ENCODE data around the gene ATP5PB.

ATP5PB gene, protein sequence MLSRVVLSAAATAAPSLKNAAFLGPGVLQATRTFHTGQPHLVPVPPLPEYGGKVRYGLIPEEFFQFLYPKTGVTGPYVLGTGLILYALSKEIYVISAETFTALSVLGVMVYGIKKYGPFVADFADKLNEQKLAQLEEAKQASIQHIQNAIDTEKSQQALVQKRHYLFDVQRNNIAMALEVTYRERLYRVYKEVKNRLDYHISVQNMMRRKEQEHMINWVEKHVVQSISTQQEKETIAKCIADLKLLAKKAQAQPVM

DNA sequence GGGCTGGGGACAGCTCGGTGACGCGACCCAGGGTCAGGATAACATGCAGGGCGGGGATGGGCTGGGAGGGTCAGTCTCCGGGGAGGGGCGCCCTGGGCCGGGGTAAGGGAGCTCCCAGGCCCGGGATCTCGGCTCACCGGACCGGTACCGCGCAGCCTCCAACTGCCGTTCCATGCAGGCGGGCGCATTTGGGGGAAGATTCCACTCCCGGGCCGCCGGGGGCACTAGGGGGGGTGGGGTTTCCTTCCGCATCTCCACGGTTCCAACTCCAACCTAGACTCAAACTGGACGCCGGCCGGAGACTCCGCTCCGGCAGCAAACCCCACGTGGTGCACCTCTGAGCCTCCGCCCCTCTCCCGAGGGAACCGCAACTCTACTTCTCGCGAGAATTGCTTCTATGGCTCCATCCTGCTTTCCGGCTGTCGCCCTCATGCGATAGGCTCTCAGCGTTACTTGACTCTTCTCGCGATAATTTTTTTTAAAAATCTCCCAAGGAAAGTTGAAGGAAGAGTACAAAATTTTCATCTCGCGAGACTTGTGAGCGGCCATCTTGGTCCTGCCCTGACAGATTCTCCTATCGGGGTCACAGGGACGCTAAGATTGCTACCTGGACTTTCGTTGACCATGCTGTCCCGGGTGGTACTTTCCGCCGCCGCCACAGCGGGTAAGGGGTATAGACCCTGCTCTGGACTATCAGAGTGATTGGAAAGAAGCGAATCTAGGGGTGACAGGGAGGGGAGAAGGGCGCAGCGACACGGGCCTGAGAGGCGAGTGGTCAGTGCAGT is at the start of gene ATP5PB, which contains the start of gene WDR77:
Gene ATP5PB, plus strand, starts transcription at position 547 of the 785 bp plus-strand sequence. Its CDS starts 78 bp downstream, at position 625.
Gene WDR77, minus strand, starts transcription at position 339 of the 785 bp plus-strand sequence. Its CDS starts 87 bp downstream, at position 252.
- DNase-seq = peak; percentile 85

DNA sequence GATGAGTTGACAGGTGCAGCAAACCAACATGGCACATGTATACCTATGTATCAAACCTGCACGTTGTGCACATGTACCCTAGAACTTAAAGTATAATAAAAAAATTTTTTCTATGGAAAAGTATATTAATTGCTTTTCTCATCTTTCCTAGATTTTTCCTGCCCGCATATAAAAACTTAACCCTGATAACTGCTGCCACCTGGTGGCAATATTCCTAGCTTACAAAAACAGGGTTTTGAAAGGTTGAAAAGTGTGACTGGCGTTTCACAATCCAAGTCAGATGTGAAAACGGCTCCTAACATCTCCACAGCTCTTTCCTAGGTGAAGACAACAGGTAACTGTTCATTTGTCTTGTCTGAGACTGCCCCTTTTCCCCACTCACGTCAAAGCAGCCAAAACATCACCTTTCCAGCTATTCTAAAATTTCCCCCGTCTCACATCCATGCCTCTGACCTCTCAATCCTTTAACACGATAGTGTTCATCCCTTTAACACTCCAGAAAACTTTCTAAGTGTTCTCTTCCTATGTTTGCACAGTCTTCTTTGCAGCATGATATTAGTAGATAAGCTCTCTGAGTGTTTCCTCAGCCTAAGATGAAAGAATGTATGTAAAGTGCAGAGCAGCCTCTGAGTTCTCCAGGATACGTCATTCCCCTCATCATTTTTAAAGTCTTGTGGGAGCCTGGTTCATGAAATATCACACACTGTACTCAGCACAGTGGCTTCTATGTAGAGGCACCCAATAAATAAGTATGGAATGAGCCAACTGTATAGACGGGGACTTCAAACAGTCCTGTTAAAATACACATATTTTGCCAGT is 49.3 kb upstream of the ATP5PB start:
- DNase-seq = no peak

DNA sequence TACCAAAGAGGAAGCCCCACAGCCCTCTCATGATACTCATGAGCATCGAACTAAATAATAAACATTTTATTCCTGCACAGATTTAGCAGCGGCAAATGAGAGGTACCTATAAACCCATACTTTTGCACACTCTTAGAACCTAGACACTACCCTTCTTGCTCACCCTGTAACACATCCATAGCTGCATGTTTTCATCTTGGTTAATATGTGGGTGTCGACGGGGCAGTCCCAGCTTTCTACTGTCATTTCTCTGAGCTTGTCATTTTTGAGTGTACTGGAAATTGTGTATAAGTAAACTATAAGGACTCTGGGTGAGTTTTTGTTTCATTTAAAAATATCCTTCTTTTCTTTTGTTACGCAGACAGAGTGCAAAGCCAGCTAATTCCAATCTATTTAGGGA is 47.2 kb upstream of the ATP5PB start:
- DNase-seq = no peak

DNA sequence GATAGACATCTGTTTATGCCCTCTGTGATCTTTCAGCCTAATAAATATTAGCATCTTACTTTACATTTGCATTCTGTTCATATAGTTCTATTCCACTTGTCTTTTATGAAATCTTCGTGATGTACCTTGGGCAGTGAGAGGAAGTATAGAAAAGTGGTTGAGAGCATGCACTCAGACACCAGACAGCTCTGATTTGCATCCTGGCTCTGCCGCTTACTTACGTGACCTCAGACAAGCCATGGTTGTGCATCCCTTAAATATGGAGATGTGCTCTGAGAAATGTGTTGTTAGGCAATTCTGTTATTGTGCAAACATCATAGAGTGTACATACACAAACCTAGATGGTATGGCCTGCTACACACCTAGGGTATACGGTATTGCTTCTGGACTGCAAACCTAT is 44.7 kb upstream of the ATP5PB start:
- DNase-seq = no peak

DNA sequence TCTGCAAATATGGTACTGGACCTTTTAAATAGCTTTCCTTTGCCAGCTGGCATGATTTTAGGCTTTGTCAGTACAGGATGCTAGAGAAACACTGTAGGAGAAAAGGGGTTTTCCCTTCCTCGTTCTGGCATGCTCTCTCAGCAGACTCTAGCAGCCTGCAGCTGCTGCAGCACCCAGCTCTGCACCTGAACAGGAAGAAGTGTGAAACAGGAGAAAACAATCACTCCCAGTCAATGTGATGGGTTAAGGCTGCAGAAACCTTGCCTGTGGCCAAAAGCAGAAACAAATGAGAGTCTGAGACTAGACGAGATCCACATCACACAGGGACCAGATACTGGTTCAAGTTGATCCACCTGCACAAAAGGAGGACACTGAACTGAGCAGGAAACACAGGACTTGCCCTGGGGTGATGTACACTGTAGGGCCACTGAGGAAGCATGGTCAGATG is 42.9 kb upstream of the ATP5PB start:
- DNase-seq = peak; percentile 42

DNA sequence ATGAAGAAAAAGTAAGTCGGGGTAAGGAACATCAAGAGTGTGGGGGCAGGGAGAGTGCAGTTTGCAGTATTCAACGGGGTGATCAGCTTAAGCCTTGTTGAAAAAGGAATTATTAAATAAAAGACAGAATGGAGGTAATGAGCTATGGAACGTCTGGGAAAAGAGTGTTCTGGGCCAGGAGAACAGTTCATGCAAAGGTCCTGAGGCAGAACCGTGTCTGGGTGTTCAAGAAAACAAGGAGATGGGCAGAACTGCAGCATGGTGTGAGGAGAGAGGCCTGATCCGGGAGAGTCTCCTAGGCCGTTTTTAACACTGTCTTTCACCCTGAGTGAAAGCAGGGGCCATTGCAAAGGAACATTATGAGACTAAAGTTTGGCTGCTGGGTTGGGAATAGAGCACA is 42.0 kb upstream of the ATP5PB start:
- DNase-seq = no peak

DNA sequence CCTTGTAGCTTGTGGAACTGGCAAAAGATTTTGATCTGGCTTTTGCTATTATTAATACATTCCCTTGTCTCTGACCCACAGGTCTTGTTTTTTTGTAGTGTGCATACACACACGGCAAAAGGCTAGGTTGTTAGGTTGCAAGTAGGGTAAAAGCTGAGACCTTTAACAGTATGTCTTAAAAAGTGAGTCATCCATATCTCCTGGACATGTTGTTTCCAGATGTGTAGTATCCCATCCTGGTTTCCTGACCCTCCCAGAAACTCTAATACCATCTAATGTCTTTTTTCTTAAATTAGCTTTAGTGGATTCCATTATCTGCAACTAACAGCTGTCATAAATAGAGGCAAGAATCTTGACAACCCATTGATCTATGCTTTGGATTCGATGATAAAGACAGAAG is 36.4 kb upstream of the ATP5PB start:
- no peak for DNase-seq

DNA sequence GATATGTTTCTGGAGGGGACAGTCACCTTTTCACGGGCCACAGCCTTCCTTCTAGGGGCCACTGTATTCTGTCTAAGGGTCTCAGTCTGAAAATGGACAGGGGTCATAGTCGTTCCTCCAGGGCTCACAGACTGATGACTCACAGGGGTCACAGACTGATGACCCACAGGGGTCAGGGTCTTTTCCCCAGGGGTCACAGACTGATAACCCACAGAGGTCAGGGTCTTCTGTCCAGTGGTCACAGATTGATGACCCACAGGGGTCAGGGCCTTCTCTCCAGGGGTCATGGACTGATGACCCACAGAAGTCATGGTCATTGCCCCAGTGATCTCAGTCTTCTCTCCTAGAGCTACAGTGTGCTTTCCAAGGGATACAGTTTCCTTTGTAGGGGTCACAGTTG is 34.5 kb upstream of the ATP5PB start:
- no peak for DNase-seq

DNA sequence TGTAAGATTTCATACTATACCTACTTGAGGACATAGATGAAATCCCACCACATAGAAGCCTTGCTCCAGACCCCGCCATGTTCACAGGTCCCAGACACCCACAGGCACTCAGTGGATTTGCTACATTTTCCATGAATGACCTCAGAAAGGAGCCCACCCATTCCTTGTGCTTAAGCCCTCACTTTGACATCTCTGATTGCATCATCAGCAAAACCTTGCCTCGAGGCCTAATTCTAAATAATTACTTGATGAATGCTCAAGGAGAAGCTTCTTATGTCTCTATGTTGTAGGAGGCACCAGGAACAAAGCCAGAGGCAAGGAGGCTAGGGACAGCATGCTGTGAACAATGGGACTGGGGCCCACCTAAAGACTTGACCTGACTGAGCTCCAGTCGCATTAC is 33.8 kb upstream of the ATP5PB start:
- DNase-seq = no peak

DNA sequence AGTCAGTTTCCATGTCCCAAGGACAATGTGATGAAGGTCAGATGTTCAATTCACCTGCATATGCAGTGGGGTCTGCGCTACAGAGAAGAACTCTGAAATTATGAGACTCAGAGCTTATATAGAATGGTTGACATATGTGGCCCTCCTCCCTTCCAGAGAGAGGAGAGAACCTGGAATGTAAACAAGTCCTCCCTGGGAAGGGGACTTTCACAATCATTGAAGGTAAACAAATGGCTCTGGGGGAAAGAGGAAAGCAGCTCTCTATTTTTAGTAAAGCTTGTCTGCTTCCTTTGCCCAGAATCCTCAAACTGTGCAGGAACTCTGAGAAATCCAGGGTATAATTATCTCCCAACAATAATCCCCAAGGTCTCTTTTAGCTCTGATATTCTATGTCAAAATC is 31.5 kb upstream of the ATP5PB start:
- no peak for DNase-seq

DNA sequence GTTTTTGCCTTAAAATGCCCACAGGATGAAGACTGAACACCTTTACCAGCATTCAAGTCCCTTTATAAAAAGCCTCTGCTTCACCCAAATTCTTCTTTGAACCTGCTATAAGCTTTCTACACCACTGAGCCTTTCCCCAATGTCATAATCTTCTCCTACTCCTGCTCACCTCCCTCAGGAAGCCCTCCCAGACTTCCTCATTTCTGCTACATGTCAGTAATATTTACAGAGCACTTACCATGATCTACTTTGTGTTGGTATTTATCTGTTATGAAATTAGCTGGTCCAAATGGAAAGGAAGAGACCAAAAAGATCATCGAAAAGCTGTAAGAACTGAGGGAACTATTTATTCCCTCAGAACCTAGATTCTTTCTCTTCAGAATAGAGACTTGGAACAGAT is 30.2 kb upstream of the ATP5PB start:
- DNase-seq = no peak

DNA sequence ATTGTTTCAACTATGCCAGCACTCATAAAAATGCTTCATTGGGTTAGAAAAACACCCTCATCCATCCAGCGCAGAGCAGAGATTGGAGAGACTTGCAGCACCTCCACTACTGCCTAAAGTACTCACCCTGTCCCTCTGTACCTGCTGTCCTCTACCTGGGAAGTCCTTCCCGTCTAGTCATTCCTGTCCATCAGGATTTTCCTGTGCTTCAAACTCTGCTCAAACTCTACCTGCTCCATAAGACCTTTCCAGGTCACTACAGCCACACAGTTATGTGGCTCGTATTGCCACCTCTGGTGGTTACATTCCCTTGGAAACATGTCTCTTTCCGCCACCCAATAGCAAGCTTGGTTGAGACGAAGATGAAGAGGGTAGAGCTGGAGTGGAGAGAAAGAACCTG is 28.9 kb upstream of the ATP5PB start:
- DNase-seq = no peak

DNA sequence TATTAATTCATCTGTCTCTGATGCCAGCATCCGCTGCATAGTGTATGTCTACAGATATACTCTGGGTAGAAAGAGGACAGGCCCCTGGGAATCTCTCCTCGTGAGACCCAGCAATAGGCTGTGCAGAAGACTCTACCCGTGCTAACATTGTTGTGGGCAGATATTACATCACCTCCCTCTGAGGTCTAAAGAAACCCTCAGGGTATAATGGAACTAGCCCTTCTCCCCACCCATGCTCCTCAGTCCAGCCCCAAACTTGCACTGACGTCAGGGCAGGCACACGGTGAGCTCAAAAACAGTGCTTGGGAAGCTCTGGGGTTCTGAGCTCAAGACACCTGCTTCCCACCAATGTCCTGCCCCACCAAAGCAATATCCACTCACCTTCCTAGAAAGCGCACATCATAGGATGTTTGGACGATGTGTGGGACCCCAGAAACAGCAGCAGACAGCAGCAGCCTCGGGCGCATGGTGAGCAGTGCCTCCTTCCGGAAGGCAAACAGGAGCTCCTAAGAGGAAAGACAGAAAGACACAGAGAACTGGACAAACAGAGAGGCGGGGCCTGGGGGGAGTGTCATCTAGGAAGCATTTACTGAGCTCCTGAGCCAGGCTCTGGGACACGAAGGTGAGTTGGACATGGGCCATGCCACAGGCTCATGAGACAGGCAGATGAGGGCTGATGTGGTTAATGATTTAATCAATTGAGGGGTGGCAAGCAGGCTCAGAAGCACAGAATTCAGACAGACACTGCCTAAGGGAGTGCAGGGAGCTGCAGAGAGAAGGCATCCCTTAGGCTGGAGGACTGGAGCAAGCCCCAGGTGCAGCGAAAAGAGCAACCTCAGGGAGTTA is 26.5 kb upstream of the ATP5PB start:
- DNase-seq = no peak

DNA sequence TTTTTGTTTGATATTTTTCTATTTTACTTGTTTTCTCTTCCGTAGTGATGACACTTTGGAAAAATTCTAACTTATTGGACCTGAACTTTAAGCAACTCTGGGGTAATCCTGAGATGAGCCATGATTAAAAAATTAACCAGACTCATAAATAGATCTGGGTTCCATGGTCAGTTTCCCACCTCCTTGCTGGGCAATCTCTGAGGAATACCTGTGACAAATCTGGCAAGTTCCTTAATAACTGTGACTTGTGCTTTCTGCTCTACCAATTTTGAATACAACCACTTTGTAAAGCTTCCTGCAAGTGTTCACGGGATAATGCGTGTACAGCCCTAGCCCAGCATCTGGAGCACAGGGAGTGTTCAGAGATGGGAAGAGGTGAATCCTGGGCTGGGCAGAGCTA is 25.0 kb upstream of the ATP5PB start:
- no peak for DNase-seq

DNA sequence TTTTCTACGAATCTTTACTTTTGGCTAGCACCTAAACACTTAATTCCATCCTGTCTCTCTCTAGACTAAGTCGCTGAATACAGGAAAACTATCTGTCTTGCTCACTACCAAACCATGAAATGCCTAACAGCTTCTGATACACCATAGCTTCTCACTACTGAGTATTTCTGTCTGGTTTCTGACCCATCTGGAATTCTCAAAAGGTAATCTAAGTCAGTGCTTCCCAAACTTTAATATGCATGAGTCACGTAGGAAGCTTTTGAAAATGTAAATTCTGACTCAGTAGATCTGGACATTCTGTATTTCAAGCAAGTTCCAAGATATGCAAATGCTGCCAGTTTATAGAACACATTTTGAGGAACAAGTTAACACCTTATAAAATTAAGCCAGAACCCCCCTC is 12.5 kb upstream of the ATP5PB start:
- no peak for DNase-seq

DNA sequence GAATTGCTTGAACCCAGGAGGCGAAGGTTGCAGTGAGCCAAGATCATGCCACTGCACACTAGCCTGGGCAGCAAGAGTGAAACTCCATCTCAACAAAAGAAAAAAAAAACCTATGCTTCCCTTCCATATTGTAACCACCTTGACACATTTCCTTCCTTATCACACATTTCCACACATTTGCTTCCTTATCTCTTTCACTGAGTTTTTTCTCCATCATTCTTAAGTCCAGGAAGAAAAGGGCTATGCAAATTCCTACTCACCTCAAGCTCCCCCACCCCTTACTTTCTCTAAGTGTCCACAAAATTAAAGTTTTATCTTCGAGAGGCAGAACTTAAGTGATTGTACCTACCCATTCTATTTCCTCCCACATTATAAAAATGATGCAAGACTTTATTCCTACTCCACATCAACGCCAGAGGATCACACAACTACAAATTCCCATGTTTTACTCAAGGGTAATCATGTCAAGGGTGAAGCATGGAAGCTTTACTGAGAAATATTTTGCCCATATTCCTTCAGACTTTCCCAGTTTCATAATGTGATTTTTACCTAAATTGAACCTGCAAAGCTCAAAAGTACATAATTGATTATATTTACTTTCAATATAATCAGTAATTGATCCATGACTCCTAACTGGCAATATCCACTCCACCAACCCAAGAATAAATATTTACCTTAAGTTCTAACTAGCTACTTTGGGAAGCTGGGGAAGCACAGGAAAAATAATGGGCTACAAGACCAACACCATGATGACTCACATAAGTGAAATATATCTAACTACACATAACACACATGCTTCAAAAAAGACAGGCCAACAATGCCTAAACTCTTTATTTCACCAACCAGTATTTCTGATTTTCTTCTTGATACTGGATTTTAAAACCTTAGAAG is 9.6 kb upstream of the ATP5PB start:
- DNase-seq = no peak

DNA sequence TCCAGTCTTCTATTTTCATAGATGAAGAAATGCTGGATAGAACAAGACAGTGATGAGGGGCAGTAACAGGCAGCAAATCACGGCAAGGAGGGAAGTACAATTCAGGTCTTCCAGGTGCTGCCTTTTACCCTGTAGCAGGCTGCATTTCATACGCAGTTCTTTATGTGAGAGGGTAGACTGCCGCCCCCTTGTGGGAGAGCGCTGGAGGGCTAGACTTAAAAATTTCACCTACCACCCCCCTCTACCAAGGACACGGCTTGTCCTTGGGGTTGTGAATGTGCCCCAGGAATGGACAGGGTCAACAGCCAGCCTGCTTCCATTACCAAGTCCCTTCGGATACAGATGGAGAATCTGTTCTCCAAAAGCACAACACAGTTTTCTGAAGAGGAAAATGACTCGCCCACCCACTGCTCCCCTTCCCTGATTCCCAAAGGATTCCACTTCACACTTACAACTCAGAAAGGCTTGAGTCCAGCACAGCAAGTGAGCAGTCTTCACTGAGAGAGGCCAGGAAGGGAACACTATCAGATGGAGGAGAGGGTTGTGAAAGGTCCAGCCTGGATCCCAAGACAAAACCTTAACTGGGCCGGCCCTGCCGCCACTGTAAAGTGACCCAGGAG is 7.6 kb upstream of the ATP5PB start:
- peak; percentile 53 for DNase-seq

DNA sequence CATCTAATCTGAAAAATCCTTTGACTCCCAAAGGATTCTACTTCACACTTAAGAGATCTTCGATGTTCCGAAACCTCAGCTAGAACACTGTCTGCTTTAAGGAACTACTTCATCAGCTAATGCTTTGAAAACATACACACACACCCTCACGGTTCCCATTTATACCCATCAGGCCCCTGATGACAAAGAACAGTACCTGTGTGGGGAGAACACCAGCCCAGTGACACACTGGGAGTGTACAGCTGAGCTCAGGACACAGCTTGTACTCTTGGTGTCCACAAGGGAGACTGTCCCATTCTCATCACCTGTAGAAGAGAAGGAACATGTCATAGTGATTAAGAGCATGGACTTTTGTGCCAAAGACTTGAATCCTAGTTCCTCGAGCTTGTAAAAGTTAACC is 6.8 kb upstream of the ATP5PB start:
- DNase-seq = no peak

DNA sequence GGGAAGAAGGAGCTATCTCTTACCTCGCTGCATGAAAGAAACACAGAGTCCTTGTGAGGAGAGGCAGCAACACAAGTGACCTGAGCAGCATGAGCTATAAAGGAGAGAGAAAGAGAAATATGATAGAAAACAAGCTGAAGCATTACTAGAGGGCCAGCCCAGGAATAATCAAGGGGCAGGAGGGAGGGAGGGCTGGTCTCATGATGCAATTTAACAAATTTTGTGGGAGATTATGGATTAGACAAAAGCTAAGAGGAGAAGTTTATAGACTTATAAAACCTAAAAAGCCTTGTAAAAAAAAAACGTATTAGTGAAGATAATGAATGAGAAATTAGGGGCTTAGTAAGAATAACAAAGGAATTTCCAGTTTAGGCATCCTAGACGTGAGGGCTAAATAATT is 5.2 kb upstream of the ATP5PB start:
- no peak for DNase-seq

DNA sequence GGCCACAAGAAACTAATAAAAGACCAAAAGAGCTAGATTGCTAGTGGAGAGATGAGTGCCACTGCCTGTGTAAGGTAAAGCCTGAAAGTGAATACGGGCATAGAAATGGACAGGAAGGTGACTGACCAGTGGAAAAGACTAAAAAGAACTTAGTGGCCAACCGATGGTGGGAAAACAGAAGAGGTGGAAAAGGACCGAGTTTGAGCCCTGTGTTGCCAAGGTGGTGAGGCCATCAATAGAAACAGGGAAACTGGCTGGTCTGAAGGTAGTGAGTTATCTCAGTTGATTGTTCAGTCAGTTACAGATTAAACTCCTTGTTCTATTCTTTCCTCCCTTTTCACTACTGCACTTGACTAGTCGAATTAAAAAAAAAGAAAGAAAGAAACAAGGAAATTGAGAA is 2.7 kb upstream of the ATP5PB start:
- DNase-seq = no peak
